GM18511 (cell line): ENCODE measurements around the gene GNB4.

Experiments used
- ATAC-seq: cut with Tn5 transposase; IDR thresholded peaks from one replicate; pipeline ENCODE4 v1.9.1; 2021; ENCODE audit warnings: mild to moderate bottlenecking, moderate library complexity; ENCODE audit not compliant: unreplicated experiment

GNB4 gene

DNA sequence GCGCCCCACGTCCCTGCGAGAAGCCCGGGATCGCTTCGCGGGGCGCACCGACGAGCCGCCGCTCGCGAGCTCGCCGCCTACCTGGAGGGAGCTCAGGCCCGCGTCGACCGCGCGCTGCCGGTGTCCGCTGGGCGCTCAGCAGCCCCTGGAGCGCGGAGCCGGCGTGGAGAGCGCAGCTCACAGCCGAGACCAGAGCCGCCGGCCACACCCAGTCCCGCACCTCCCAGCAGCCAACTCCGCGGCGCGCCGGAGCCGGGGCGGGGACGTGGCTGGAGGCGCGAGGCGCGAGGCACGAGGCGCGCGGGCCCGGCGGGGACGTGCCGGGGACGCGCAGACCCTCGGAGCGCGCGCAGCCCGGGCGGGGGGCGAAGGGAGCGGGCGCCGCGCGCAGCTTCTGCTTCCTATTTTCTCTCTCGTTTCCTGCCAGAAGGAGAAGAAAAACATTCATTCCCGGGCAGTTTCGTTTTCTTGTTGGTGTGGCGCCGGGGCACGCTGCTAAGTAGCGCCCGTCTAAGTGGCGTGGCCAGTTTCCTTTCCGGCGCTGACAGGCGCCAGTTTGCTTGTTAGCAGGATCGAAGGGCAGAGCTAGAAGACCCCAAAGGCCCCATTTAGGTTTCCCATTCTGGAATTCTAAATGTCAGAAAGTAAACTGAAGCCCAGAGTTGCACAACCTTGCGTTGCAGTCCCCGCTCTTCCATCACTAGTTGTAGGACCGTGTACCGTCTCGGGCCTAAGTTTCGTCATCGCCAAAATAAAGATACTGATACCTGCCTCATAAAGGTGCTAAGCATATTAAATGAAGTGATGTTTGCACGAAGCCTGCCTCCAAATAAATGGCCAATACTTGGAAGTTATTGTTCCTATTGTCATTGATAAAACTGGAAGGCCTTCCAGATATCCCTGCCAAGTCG lies at the start of gene GNB4:
TSS of gene GNB4 (minus strand) at position 206 of the 911 bp plus-strand sequence. CDS start 25,270 bp downstream, outside the sequence.
- ATAC-seq: peak; percentile 77

- ATAC-seq: no peak
Observed at GRCh38 chr3:179495483-179495882, 44.2 kb upstream of the GNB4 start.

DNA sequence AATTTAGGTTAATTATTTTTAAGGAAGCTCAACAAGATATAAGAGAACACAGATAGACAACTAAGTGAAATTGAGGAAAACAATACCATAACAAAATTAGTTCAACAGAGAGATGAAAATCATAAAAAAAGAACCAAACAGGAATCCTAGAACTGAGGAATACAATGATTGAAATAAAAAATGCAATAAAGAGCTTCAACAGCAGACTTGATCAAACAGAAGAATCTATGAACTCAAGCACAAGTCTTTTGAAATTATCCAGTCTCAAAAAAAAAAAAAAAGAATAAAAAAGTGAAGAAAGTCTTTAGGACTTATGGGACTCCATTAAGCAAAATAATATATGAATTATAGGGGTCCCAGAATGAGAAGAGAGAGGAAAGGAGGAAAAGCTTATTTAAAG lies 42.0 kb upstream of the GNB4 start:
- ATAC-seq: no peak

DNA sequence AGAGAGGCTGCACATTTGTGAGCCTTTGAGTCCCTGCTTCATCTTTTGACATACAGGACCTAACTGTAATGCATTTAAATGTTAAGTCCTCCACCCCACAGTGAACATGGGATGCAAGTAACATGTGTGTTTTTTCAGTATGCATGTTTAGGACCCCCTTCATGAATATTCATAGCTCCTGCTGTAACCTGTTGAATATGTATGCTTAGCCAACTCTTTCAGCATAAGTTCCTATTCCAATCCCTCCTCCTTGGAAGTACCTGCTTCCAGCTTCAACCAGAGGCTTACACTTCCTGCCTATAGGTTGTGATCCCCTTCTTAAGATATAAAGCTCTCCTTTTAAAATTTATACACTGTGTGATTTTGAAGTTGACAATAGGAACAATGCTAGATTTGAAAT lies 36.9 kb upstream of the GNB4 start:
- ATAC-seq: no peak

DNA sequence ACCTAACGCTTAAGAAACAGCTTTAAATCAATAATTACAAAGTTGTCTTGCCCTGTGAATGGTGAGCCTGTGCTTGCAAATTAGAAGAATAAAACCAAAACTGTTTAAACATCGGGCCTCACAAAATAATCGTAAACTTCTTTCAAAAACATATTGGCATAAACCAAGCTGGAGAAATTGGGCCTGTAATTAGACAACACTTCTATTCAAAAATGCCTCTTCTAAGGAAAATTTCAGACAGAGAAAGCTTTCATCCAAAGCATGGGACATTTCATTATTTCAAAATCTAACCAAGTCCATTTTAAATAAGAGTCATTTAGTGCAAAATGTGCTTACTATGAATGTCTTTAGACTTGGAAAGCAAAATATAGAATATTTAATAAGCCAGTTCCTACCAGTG lies 35.5 kb upstream of the GNB4 start:
- ATAC-seq: no peak

GRCh38 chr3:179482857-179483256 lies 31.6 kb upstream of the GNB4 start:
- ATAC-seq: no peak

- no peak for ATAC-seq
Observed at GRCh38 chr3:179476215-179476614, 24.9 kb upstream of the GNB4 start.

DNA sequence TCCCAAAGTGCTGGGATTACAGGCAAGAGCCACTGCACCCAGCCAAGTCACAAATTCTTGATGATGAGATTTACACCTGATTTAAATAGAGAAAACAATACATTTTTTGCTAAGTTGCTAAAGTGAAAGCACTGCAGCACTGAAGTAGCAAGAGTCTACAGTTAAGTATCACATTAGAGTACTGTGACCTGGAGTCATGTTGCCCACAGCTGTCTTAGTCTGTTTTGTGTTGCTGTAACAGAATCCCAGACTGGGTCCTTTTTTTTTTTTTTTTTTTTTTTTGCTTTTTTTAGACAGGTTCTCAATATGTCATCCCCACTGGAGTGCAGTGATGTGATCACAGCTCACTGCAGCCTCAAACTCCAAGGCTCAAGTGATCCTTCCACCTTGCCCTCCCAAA lies 23.2 kb upstream of the GNB4 start:
- ATAC-seq: no peak

- no peak for ATAC-seq
Observed at GRCh38 chr3:179473565-179473964, 22.3 kb upstream of the GNB4 start.

DNA sequence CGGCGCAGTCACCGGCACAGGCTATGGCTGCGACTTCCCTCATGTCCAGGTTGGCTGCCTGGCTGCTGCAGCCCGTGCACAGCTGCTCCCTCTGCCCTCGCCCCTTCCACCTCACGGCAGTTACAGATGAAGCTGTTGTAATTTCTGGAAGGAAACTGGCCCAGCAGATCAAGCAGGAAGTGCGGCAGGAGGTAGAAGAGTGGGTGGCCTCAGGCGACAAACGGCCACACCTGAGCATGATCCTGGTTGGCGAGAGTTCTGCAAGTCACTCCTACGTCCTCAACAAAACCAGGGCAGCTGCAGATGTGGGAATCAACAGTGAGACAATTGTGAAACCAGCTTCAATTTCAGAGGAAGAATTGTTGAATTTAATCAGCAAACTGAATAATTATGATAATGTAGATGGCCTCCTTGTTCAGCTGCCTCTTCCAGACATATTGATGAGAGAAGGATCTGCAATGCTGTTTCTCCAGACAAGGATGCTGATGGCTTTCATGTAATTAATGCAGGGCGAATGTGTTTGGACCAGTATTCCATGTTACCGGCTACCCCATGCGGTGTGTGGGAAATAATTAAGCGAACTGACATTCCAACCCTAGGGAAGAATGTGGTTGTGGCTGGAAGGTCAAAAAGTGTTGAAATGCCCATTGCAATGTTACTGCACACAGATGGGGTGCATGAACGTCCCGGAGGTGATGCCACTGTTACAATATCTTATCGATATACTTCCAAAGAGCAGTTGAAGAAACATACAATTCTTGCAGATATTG lies 13.2 kb upstream of the GNB4 start:
- peak; percentile 74 for ATAC-seq

GRCh38 chr3:179463319-179463718 lies 12.0 kb upstream of the GNB4 start:
- no peak for ATAC-seq

DNA sequence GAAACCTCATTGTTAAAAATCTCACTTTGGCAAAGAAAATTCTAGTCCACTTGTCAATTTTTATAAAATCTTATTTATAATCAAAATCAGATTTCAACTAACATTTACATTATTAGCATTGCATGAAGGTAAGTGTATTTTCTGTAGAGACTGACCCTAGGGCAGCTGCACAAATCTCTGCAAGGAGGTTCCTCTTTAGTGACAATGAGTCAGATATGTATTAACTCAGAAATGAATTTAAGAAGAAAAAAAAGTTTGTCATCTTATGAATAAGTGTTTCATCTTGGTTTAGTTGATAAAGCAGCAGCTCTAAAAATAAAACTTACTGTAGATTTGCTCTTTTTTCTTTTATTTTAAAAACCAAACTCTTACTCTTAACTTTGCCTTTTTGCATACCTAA lies 9.0 kb upstream of the GNB4 start:
- ATAC-seq: no peak

- no peak for ATAC-seq
Observed at GRCh38 chr3:179455954-179456353, 4.7 kb upstream of the GNB4 start.

DNA sequence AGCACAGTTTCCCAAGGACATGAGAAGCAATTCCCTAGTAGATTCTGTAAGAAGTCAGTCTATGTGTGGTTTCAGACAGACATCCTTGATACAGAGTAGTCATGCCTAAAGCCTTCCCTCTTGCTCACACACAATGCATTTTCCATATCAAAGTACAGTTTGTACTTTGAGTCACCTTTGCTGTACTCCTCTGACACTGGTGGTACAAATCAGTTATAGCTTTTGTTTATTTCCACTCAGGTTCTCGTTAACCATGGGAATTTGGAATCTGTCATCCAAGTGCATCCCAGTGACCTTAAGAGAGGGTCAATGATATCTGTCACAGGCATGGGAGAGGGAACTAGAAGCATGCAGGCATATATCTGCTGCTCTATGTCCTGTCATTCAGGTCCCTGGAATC lies 3.6 kb upstream of the GNB4 start:
- ATAC-seq: no peak

DNA sequence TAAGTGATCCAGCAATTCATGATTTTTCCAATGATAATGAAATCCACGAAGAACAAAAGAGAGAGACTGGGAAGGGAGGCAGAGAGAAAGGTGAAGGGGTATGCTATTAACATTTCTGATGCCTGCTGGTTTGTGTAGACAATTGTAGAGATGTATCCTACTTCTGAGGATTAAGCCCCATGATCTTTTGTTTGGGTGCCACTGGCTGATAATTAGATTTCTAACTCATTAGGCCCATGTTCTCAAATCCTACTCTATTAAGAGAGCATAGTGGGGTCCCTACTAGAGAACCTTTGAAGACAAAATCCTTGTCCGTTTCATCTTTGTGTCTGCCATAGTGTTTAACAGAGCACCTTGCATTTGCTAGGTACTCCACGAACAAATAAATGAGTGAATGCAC lies 2.7 kb upstream of the GNB4 start:
- no peak for ATAC-seq

GRCh38 chr3:179452872-179453271 lies 1.6 kb upstream of the GNB4 start:
- ATAC-seq: no peak

DNA sequence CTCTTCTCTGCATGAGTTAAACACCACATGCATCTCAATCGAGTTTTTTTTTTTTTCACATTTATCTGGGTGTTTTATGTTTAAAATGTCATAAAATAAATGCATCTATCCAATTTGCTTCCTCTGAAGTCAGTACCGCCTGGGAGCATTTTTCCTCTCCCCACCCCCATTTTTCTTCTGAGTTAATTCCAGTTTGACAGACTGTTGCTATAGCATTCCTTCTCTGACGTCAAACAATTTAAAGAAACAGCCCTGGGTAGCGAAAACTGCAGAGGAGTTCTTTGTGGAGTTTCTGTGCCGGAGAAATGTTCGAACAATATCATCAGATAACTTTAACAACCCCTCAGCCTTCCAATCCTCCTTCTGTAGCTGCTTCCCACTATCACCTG lies 900 bp upstream of the GNB4 start:
- ATAC-seq: no peak

DNA sequence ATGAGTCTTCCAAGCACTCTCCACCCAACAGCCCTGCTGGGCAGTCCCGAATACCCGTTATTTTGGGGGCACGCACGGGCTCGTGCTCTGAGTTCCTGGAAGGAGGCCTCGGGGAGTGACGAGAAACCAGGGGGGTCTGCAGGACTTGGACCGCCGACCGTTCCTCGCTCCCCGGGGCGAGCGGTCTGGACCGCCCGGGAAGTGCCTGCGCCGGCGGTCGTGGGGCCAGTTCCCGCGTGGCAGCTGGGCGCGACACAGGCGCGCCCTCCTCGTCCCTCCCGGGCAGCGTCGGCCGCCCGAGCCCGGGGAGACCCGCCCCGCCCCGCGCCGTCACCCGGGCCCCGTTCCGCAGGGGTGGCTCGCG lies 387 bp downstream of the GNB4 start:
- peak; percentile 29 for ATAC-seq

GRCh38 chr3:179450261-179450701 lies 989 bp downstream of the GNB4 start:
- ATAC-seq: no peak

GRCh38 chr3:179449636-179450035 lies 1.6 kb downstream of the GNB4 start:
- no peak for ATAC-seq

GRCh38 chr3:179447251-179447650 lies 4.0 kb downstream of the GNB4 start:
- ATAC-seq: no peak

DNA sequence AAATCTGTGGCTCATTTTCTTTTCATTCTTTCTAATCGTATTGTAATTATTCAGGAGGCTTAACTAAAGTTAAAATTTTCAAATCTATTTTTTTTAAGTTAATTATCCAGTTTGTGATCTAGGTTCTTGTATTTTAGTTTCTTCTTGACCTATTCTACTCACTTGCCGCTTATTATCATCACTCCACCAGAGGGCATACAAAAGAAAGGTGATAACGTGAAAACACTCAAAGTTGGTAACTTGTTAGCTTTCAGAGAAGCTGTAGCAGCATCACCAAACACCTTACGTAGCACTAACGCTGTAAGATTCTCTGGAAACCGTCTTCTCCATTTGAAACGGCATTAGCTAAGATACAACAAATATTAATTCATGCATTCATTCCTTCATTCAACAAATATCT lies 4.8 kb downstream of the GNB4 start:
- ATAC-seq: no peak
